Activated T-cell treated with anti-CD3 and anti-CD28 coated beads, Interleukin-2, amount 50 U/mL, for 72 hours (primary cell): ENCODE measurements around the gene URGCP. TPM values are rescaled to one million over a fixed set of nuclear protein-coding genes. Genes with fewer than 3 reads are reported as not detected.
"Not testable (repeated sequence)": the region's sequence is repeated elsewhere in the genome, so short reads cannot be mapped to it uniquely, and the experiment has no call there.

Experiments used
- ATAC-seq, 2 donors: fragments of 150-1000 bp; cut with Tn5 transposase; replicated peaks in 1 of 2; 2 replicates each; pipeline ENCODE4 v1.10.0; 2021; ENCODE audit warnings: moderate library complexity in 2 of 2, mild to moderate bottlenecking in 1 of 2
- DNase-seq, 2 donors: peaks; one replicate each; pipeline ENCODE4 v3.0.0; 2021 to 2022; ENCODE audit warnings: mixed read lengths in 1 of 2
- H3K27ac Mint-ChIP-seq: one replicate; pipeline ENCODE4 v1.8.0; 2022; ENCODE audit warnings: mild to moderate bottlenecking, moderate library complexity, mixed read lengths
- H3K27me3 Mint-ChIP-seq: one replicate; pipeline ENCODE4 v1.8.0; 2022; ENCODE audit warnings: low read depth, mixed read lengths
- H3K36me3 Mint-ChIP-seq, 2 donors: one replicate each; pipeline ENCODE4 v1.8.0; 2022; ENCODE audit warnings: mixed read lengths in 2 of 2, mild to moderate bottlenecking in 1 of 2; ENCODE audit not compliant: insufficient read depth in 2 of 2
- H3K4me1 Mint-ChIP-seq: one replicate; pipeline ENCODE4 v1.8.0; 2022; ENCODE audit warnings: low read depth, mixed read lengths
- H3K4me3 Mint-ChIP-seq, 2 donors: one replicate each; pipeline ENCODE4 v1.8.0; 2022; ENCODE audit warnings: mild to moderate bottlenecking in 2 of 2, mixed read lengths in 2 of 2, moderate library complexity in 2 of 2
- H3K9me3 Mint-ChIP-seq, 2 donors: one replicate each; pipeline ENCODE4 v1.8.0; 2022; ENCODE audit warnings: mixed read lengths in 2 of 2
- total RNA-seq, 2 donors: library from RNA; stranded (reverse); gene quantifications; one replicate each; pipeline ENCODE4 v1.2.3, GENCODE V29; 2022

Gene URGCP
- total RNA-seq, 2 donors from 2014 or later: 34.4 to 36.8 TPM

- Mint-ChIP-seq H3K27me3 (peaks cover 12% of the 10 kb centered on the region), H3K4me3 (no peak overlapping the region), H3K36me3 (no peaks in the 10 kb centered on the region), H3K27ac (no peak overlapping the region), H3K9me3 (no peaks in the 10 kb centered on the region), H3K4me1 (no peaks in the 10 kb centered on the region)
- ATAC-seq: no peak
- DNase-seq: no peak
Observed at GRCh38 chr7:43856316-43856715, 50.1 kb downstream of the URGCP start.

- Mint-ChIP-seq H3K4me1 (no peaks in the 10 kb centered on the region), H3K36me3 (no peaks in the 10 kb centered on the region), H3K27ac (no peak overlapping the region), H3K9me3 (no peaks in the 10 kb centered on the region), H3K4me3 (no peak overlapping the region), H3K27me3 (peaks cover 12% of the 10 kb centered on the region)
- ATAC-seq (no peak), DNase-seq (no peak)
Observed at GRCh38 chr7:43855176-43855575, 51.2 kb downstream of the URGCP start.

GRCh38 chr7:43851805-43852204 is 54.6 kb downstream of the URGCP start:
- Mint-ChIP-seq H3K4me1 (no peaks in the 10 kb centered on the region), H3K4me3 (no peak overlapping the region), H3K9me3 (no peaks in the 10 kb centered on the region), H3K27ac (no peak overlapping the region), H3K27me3 (peaks cover 7% of the 10 kb centered on the region), H3K36me3 (no peaks in the 10 kb centered on the region)
- ATAC-seq (no peak), DNase-seq (no peak)

- Mint-ChIP-seq H3K27me3 (peaks cover 7% of the 10 kb centered on the region), H3K27ac (no peak overlapping the region), H3K4me3 (no peak overlapping the region), H3K4me1 (no peaks in the 10 kb centered on the region), H3K36me3 (no peaks in the 10 kb centered on the region), H3K9me3 (no peaks in the 10 kb centered on the region)
- ATAC-seq: no peak
- no peak for DNase-seq
Observed at GRCh38 chr7:43850348-43851116, 55.9 kb downstream of the URGCP start.

- Mint-ChIP-seq H3K9me3 (no peaks in the 10 kb centered on the region), H3K27ac (no peak overlapping the region)
- no peak for ATAC-seq
Observed at GRCh38 chr7:43849047-43849446, 57.3 kb downstream of the URGCP start.

GRCh38 chr7:43847496-43847895 is 58.9 kb downstream of the URGCP start:
- no peak for DNase-seq
- no peaks in the 10 kb centered on the region for H3K9me3 Mint-ChIP-seq
- no peak overlapping the region for H3K4me3 Mint-ChIP-seq
- no peak overlapping the region for H3K27ac Mint-ChIP-seq
- H3K36me3 Mint-ChIP-seq: no peaks in the 10 kb centered on the region
- ATAC-seq: no peak
- no peaks in the 10 kb centered on the region for H3K4me1 Mint-ChIP-seq
- H3K27me3 Mint-ChIP-seq: no peaks in the 10 kb centered on the region

More at GRCh38 chr7:43849047-43849446, 57.3 kb downstream of the URGCP start:
- no peak overlapping the region for H3K4me3 Mint-ChIP-seq
- DNase-seq: no peak
- H3K27me3 Mint-ChIP-seq: no peaks in the 10 kb centered on the region
- no peaks in the 10 kb centered on the region for H3K4me1 Mint-ChIP-seq
- H3K36me3 Mint-ChIP-seq: no peaks in the 10 kb centered on the region

GRCh38 chr7:43844662-43845061 is 61.7 kb downstream of the URGCP start:
- Mint-ChIP-seq H3K36me3 (no peaks in the 10 kb centered on the region), H3K9me3 (no peaks in the 10 kb centered on the region), H3K27ac (no peak overlapping the region), H3K27me3 (no peaks in the 10 kb centered on the region), H3K4me1 (no peaks in the 10 kb centered on the region), H3K4me3 (no peak overlapping the region)
- DNase-seq (no peak), ATAC-seq (peak; percentile 15 to 64)

- no peaks in the 10 kb centered on the region for H3K4me1 Mint-ChIP-seq
- no peaks in the 10 kb centered on the region for H3K36me3 Mint-ChIP-seq
- no peaks in the 10 kb centered on the region for H3K27me3 Mint-ChIP-seq
- H3K4me3 Mint-ChIP-seq: no peak overlapping the region
- H3K9me3 Mint-ChIP-seq: no peaks in the 10 kb centered on the region
- no peak overlapping the region for H3K27ac Mint-ChIP-seq
- DNase-seq: no peak
- ATAC-seq: peak; percentile 47 to 90
Observed at GRCh38 chr7:43844257-43844656, 62.1 kb downstream of the URGCP start.

GRCh38 chr7:43843296-43843695 is 63.1 kb downstream of the URGCP start:
- Mint-ChIP-seq H3K27me3 (no peaks in the 10 kb centered on the region), H3K4me1 (no peaks in the 10 kb centered on the region), H3K36me3 (no peaks in the 10 kb centered on the region), H3K4me3 (no peak overlapping the region), H3K9me3 (no peaks in the 10 kb centered on the region), H3K27ac (no peak overlapping the region)
- ATAC-seq: no peak
- DNase-seq: no peak

GRCh38 chr7:43838201-43838658 is 68.2 kb downstream of the URGCP start:
- peaks cover 2 to 3% of the 10 kb centered on the region in 2 donors for H3K36me3 Mint-ChIP-seq
- peaks cover 15% of the 10 kb centered on the region for H3K4me1 Mint-ChIP-seq
- no peak overlapping the region for H3K27ac Mint-ChIP-seq
- ATAC-seq (no peak), DNase-seq (no peak)
- no peaks in the 10 kb centered on the region for H3K27me3 Mint-ChIP-seq
- H3K4me3 Mint-ChIP-seq: peak overlapping the region in 1 of 2 donors; percentile 72
- peaks cover 0 to 1% of the 10 kb centered on the region in 2 donors for H3K9me3 Mint-ChIP-seq

GRCh38 chr7:43834463-43835251 is 71.7 kb downstream of the URGCP start:
- DNase-seq: peak; percentile 25 to 57
- peak; percentile 49 to 75 for ATAC-seq
- H3K4me3 Mint-ChIP-seq: peak overlapping the region; percentile 75 to 88
- peak overlapping the region; percentile 79 for H3K27ac Mint-ChIP-seq
- peaks cover under 1% of the 10 kb centered on the region for H3K27me3 Mint-ChIP-seq
- H3K36me3 Mint-ChIP-seq: peaks cover 9 to 15% of the 10 kb centered on the region in 2 donors
- H3K9me3 Mint-ChIP-seq: peaks cover 2 to 4% of the 10 kb centered on the region in 2 donors
- H3K4me1 Mint-ChIP-seq: peaks cover 26% of the 10 kb centered on the region

- Mint-ChIP-seq H3K4me1 (peaks cover 26% of the 10 kb centered on the region), H3K36me3 (peaks cover 9 to 15% of the 10 kb centered on the region in 2 donors), H3K27me3 (peaks cover 24% of the 10 kb centered on the region)
- not testable (repeated sequence) for H3K4me3 Mint-ChIP-seq, ATAC-seq, DNase-seq, H3K9me3 Mint-ChIP-seq, H3K27ac Mint-ChIP-seq
Observed at GRCh38 chr7:43830917-43831316, 75.5 kb downstream of the URGCP start.
